Measurements from ENCODE around the gene POLA1.
"Not testable (repeated sequence)": the region's sequence is repeated elsewhere in the genome, so short reads cannot be mapped to it uniquely, and the experiment has no call there.

POLA1 gene

GRCh38 chrX:24851289-24851688 lies 157.6 kb downstream of the POLA1 start:
- H3K27ac ChIP-seq (ENCODE audit: insufficient read depth in 1 of 2, low read depth in 1 of 2, low read length in 2 of 2, poor library complexity in 1 of 2, severe bottlenecking in 2 of 2): no peak overlapping the region
- DNase-seq: no peak
- no peak overlapping the region for H3K4me3 ChIP-seq (ENCODE audit: control insufficient read depth in 1 of 7, extremely low read depth in 1 of 7, insufficient read depth in 4 of 7, low read depth in 2 of 7, low read length in 6 of 7)
- peaks cover 4 to 5% (median 4%) of the 10 kb centered on the region in 4 experiments for H3K36me3 ChIP-seq (ENCODE audit: control insufficient read depth in 4 of 4, insufficient read depth in 4 of 4, low read length in 3 of 4)
- H3K4me1 ChIP-seq (ENCODE audit: control extremely low read depth in 1 of 4, control insufficient read depth in 4 of 4, insufficient read depth in 4 of 4, low read length in 3 of 4): no peaks in the 10 kb centered on the region
- WGBS (ENCODE audit: insufficient coverage): 88% methylated on average over 6 of the region's 6 CpGs
- no peaks in the 10 kb centered on the region for H3K9me3 ChIP-seq (ENCODE audit: control extremely low read depth in 1 of 5, control insufficient read depth in 4 of 5, insufficient read depth in 2 of 5, low read depth in 1 of 5, low read length in 4 of 5)
- H3K27me3 ChIP-seq (replicated peaks in 2 of 5; ENCODE audit: control insufficient read depth in 4 of 5, insufficient read depth in 5 of 5, low read length in 4 of 5): no peaks in the 10 kb centered on the region
- POLR2A ChIA-PET: no interaction called here
- CTCF ChIA-PET: no interaction called here

- no peak for DNase-seq
- H3K27me3 ChIP-seq (replicated peaks in 2 of 5; ENCODE audit: control insufficient read depth in 4 of 5, insufficient read depth in 5 of 5, low read length in 4 of 5): no peaks in the 10 kb centered on the region
- no peaks in the 10 kb centered on the region for H3K4me1 ChIP-seq (ENCODE audit: control extremely low read depth in 1 of 4, control insufficient read depth in 4 of 4, insufficient read depth in 4 of 4, low read length in 3 of 4)
- no peak overlapping the region for H3K27ac ChIP-seq (ENCODE audit: insufficient read depth in 1 of 2, low read depth in 1 of 2, low read length in 2 of 2, poor library complexity in 1 of 2, severe bottlenecking in 2 of 2)
- no peak overlapping the region for H3K4me3 ChIP-seq (ENCODE audit: control insufficient read depth in 1 of 7, extremely low read depth in 1 of 7, insufficient read depth in 4 of 7, low read depth in 2 of 7, low read length in 6 of 7)
- 74% methylated on average over 4 of the region's 4 CpGs for WGBS (ENCODE audit: insufficient coverage)
- no peaks in the 10 kb centered on the region for H3K9me3 ChIP-seq (ENCODE audit: control extremely low read depth in 1 of 5, control insufficient read depth in 4 of 5, insufficient read depth in 2 of 5, low read depth in 1 of 5, low read length in 4 of 5)
- POLR2A ChIA-PET: no interaction called here
- CTCF ChIA-PET: no interaction called here
- peaks cover 4 to 5% (median 4%) of the 10 kb centered on the region in 4 experiments for H3K36me3 ChIP-seq (ENCODE audit: control insufficient read depth in 4 of 4, insufficient read depth in 4 of 4, low read length in 3 of 4)
These were observed 158.1 kb downstream of the POLA1 start for GRCh38 chrX:24851780-24852179.

- no peaks in the 10 kb centered on the region for H3K9me3 ChIP-seq (ENCODE audit: control extremely low read depth in 1 of 5, control insufficient read depth in 4 of 5, insufficient read depth in 2 of 5, low read depth in 1 of 5, low read length in 4 of 5)
- H3K36me3 ChIP-seq (ENCODE audit: control insufficient read depth in 4 of 4, insufficient read depth in 4 of 4, low read length in 3 of 4): peaks cover 0 to 5% (median 0%) of the 10 kb centered on the region in 4 experiments
- no peak for DNase-seq
- H3K4me3 ChIP-seq (ENCODE audit: control insufficient read depth in 1 of 7, extremely low read depth in 1 of 7, insufficient read depth in 4 of 7, low read depth in 2 of 7, low read length in 6 of 7): no peak overlapping the region
- WGBS (ENCODE audit: insufficient coverage): 80% methylated on average over 1 of the region's 4 CpGs
- H3K27me3 ChIP-seq (replicated peaks in 2 of 5; ENCODE audit: control insufficient read depth in 4 of 5, insufficient read depth in 5 of 5, low read length in 4 of 5): no peaks in the 10 kb centered on the region
- CTCF ChIA-PET: no interaction called here
- POLR2A ChIA-PET: no interaction called here
- H3K4me1 ChIP-seq (ENCODE audit: control extremely low read depth in 1 of 4, control insufficient read depth in 4 of 4, insufficient read depth in 4 of 4, low read length in 3 of 4): no peaks in the 10 kb centered on the region
- no peak overlapping the region for H3K27ac ChIP-seq (ENCODE audit: insufficient read depth in 1 of 2, low read depth in 1 of 2, low read length in 2 of 2, poor library complexity in 1 of 2, severe bottlenecking in 2 of 2)
These were observed 164.5 kb downstream of the POLA1 start for GRCh38 chrX:24858004-24858746.

- H3K27me3 ChIP-seq (replicated peaks in 2 of 5; ENCODE audit: control insufficient read depth in 4 of 5, insufficient read depth in 5 of 5, low read length in 4 of 5): no peaks in the 10 kb centered on the region
- DNase-seq: no peak
- no peaks in the 10 kb centered on the region for H3K9me3 ChIP-seq (ENCODE audit: control extremely low read depth in 1 of 5, control insufficient read depth in 4 of 5, insufficient read depth in 2 of 5, low read depth in 1 of 5, low read length in 4 of 5)
- CTCF ChIA-PET: interaction anchor here (1.3 kb wide), 1 partner anchor 20 kb away, joined by 3 read pairs; no protein-coding TSS in a partner anchor
- H3K4me1 ChIP-seq (ENCODE audit: control extremely low read depth in 1 of 4, control insufficient read depth in 4 of 4, insufficient read depth in 4 of 4, low read length in 3 of 4): no peaks in the 10 kb centered on the region
- no peak overlapping the region for H3K27ac ChIP-seq (ENCODE audit: insufficient read depth in 1 of 2, low read depth in 1 of 2, low read length in 2 of 2, poor library complexity in 1 of 2, severe bottlenecking in 2 of 2)
- H3K36me3 ChIP-seq (ENCODE audit: control insufficient read depth in 4 of 4, insufficient read depth in 4 of 4, low read length in 3 of 4): peaks cover 0 to 5% (median 0%) of the 10 kb centered on the region in 4 experiments
- 73% methylated on average over 4 of the region's 4 CpGs for WGBS (ENCODE audit: insufficient coverage)
- POLR2A ChIA-PET: interaction anchor here (0.6 kb wide), 1 partner anchor 418 kb away, joined by 3 read pairs; no protein-coding TSS in a partner anchor
- no peak overlapping the region for H3K4me3 ChIP-seq (ENCODE audit: control insufficient read depth in 1 of 7, extremely low read depth in 1 of 7, insufficient read depth in 4 of 7, low read depth in 2 of 7, low read length in 6 of 7)
These were observed 165.6 kb downstream of the POLA1 start for GRCh38 chrX:24859211-24859841.

- no peak for DNase-seq
- Histone ChIP-seq H3K4me3 (ENCODE audit: control insufficient read depth in 1 of 7, extremely low read depth in 1 of 7, insufficient read depth in 4 of 7, low read depth in 2 of 7, low read length in 6 of 7) (no peak overlapping the region), H3K9me3 (ENCODE audit: control extremely low read depth in 1 of 5, control insufficient read depth in 4 of 5, insufficient read depth in 2 of 5, low read depth in 1 of 5, low read length in 4 of 5) (no peaks in the 10 kb centered on the region), H3K27ac (ENCODE audit: insufficient read depth in 1 of 2, low read depth in 1 of 2, low read length in 2 of 2, poor library complexity in 1 of 2, severe bottlenecking in 2 of 2) (no peak overlapping the region), H3K27me3 (replicated peaks in 2 of 5; ENCODE audit: control insufficient read depth in 4 of 5, insufficient read depth in 5 of 5, low read length in 4 of 5) (no peaks in the 10 kb centered on the region), H3K36me3 (ENCODE audit: control insufficient read depth in 4 of 4, insufficient read depth in 4 of 4, low read length in 3 of 4) (peaks cover 0 to 5% (median 0%) of the 10 kb centered on the region in 4 experiments), H3K4me1 (ENCODE audit: control extremely low read depth in 1 of 4, control insufficient read depth in 4 of 4, insufficient read depth in 4 of 4, low read length in 3 of 4) (no peaks in the 10 kb centered on the region)
- ChIA-PET CTCF (interaction anchor here (1.0 to 1.3 kb wide), 2 partner anchors 21 to 33 kb away, joined by 3 read pairs; no protein-coding TSS in a partner anchor), POLR2A (no interaction called here)
These were observed 166.4 kb downstream of the POLA1 start for GRCh38 chrX:24860140-24860539.

- WGBS (ENCODE audit: insufficient coverage): no CpG with 5 or more reads among the region's 2 CpGs
- CTCF ChIA-PET: no interaction called here
These were observed 168.6 kb downstream of the POLA1 start for GRCh38 chrX:24862343-24862742.

GRCh38 chrX:24863779-24864178 lies 170.1 kb downstream of the POLA1 start:
- POLR2A ChIA-PET; H3K27me3 ChIP-seq (replicated peaks in 2 of 5; ENCODE audit: control insufficient read depth in 4 of 5, insufficient read depth in 5 of 5, low read length in 4 of 5); H3K4me1 ChIP-seq (ENCODE audit: control extremely low read depth in 1 of 4, control insufficient read depth in 4 of 4, insufficient read depth in 4 of 4, low read length in 3 of 4); DNase-seq; H3K4me3 ChIP-seq (ENCODE audit: control insufficient read depth in 1 of 7, extremely low read depth in 1 of 7, insufficient read depth in 4 of 7, low read depth in 2 of 7, low read length in 6 of 7); H3K36me3 ChIP-seq (ENCODE audit: control insufficient read depth in 4 of 4, insufficient read depth in 4 of 4, low read length in 3 of 4); CTCF ChIA-PET; H3K27ac ChIP-seq (ENCODE audit: insufficient read depth in 1 of 2, low read depth in 1 of 2, low read length in 2 of 2, poor library complexity in 1 of 2, severe bottlenecking in 2 of 2); H3K9me3 ChIP-seq (ENCODE audit: control extremely low read depth in 1 of 5, control insufficient read depth in 4 of 5, insufficient read depth in 2 of 5, low read depth in 1 of 5, low read length in 4 of 5): not testable (repeated sequence)
- 91% methylated on average over 5 of the region's 8 CpGs for WGBS (ENCODE audit: insufficient coverage)

More at GRCh38 chrX:24862343-24862742, 168.6 kb downstream of the POLA1 start:
- POLR2A ChIA-PET: no interaction called here
- Histone ChIP-seq H3K4me1 (ENCODE audit: control extremely low read depth in 1 of 4, control insufficient read depth in 4 of 4, insufficient read depth in 4 of 4, low read length in 3 of 4) (no peaks in the 10 kb centered on the region), H3K36me3 (ENCODE audit: control insufficient read depth in 4 of 4, insufficient read depth in 4 of 4, low read length in 3 of 4) (no peaks in the 10 kb centered on the region), H3K27me3 (replicated peaks in 2 of 5; ENCODE audit: control insufficient read depth in 4 of 5, insufficient read depth in 5 of 5, low read length in 4 of 5) (no peaks in the 10 kb centered on the region), H3K27ac (ENCODE audit: insufficient read depth in 1 of 2, low read depth in 1 of 2, low read length in 2 of 2, poor library complexity in 1 of 2, severe bottlenecking in 2 of 2) (no peak overlapping the region), H3K9me3 (ENCODE audit: control extremely low read depth in 1 of 5, control insufficient read depth in 4 of 5, insufficient read depth in 2 of 5, low read depth in 1 of 5, low read length in 4 of 5) (no peaks in the 10 kb centered on the region), H3K4me3 (ENCODE audit: control insufficient read depth in 1 of 7, extremely low read depth in 1 of 7, insufficient read depth in 4 of 7, low read depth in 2 of 7, low read length in 6 of 7) (no peak overlapping the region)
- no peak for DNase-seq

Data from common myeloid progenitor, CD34-positive (primary cell).